C1 segment of cervical spinal cord (tissue), 14 donors: ENCODE data around the gene NAV2.
A peak's percentile ranks its signal among the peaks of the same experiment; 100 is the strongest.
"Not testable (repeated sequence)": the region's sequence is repeated elsewhere in the genome, so short reads cannot be mapped to it uniquely, and the experiment has no call there.

ENCODE experiments used
- DNase-seq, 14 donors: peaks; one replicate each; lab custom pipeline; 2025; lab: John Stamatoyannopoulos, UW

NAV2 gene

DNA sequence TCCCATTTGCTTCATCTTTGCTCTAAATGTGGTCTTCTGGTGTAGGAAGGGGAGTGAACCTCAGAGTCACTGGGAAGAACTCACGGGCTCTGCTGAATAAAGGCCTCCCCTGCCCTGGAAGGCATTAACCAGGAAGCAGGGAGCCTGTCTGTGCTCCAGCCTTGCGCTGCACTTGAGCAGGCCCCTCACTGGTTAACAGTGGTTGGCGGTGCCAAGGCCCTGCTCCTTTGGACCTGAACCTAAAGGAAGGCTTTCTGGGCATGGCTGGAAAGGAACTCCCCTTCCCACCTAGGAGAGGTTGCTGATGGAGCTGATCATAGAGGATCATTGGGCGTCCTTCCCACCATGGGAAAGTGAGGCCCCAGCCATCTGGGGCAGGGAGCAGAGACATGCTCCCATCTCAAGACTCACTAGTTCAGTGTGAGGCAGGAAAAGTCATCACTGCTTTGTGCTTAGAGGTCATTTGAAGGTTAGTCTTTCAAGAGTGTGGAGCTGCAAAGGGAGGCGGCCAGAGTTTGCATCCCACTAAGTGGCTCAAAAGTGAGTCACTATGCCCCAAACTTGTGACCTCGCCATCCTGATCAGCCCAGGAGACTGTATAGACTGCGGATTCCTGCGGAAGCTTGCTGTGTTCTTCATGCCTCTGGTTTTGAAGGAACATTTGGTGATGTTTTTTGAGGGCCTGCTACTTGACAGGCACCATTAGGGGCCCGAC, 397.3 kb downstream of the NAV2 start:
- DNase-seq, result no peak

GRCh38 chr11:20110908-20111669, 398.5 kb downstream of the NAV2 start:
- DNase-seq, result peak in 3 of 14 donors; percentile 8 to 18 (median 13)

GRCh38 chr11:20111871-20112270, 399.2 kb downstream of the NAV2 start:
- DNase-seq, result no peak

DNA sequence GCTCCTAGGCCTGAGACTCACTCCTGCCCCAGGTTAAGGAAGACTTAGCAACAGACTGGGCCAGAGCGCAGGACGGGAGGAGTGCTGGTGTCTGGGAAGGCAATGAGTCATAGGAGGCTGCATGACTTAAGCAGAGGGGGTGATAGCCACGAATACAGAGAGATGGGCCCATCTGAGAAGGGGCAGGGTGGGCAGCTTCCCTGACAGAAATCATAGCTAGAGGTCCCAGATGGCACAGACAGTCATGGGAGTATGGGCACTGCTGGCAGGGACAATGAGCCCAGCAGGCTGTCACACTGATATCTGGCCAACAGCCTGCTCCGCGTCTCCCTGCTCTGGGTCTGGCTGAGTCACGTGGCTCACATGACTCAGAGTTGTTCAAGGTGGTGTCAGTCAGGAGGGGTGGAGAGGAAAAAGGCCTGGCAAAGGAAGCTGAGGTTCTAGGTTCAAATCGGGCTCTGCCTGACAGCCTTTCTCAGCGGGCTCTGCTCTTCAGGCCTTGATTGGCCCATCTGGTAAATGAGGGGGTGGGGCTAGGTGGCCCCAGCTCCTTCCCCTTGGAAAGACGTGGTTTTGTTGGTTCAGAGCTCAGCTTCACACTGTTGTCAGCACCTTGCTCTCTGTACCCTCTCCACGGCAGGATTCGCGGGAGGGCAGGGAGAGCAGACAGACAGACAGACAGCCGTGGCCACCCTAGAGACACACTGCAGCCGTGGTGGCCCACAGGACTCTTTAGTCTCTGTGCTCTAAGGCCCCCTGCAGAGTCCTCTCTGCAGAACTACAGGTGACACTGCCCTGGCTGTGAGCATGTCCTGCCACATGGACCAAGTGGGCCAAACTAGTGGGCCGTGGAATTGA, 399.9 kb downstream of the NAV2 start:
- DNase-seq, result peak; percentile 5 to 90 (median 61)

GRCh38 chr11:20113149-20113438, 400.5 kb downstream of the NAV2 start:
- no peak for DNase-seq

- DNase-seq, result no peak
These were observed 402.0 kb downstream of the NAV2 start for GRCh38 chr11:20114588-20114987.

DNA sequence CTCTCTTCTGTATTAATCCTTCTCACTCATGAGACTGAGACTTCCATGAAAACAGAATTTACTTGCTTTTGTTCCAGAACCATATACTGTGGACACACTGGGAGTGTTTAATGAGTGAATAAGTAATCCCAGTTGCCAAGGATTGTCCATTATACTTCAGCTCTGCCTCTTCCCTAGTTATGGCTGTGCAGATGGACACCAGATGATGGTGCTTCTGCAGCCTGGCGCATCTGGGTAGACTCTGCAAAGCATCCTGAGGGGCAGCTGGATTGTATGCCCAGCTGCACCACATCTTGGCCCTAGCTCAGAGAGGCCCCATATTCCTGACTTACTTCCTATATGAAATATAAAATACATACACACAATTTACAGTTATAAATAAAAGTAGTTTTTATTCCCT, 404.2 kb downstream of the NAV2 start:
- no peak for DNase-seq

- no peak for DNase-seq
These were observed 404.7 kb downstream of the NAV2 start for GRCh38 chr11:20117291-20117690.

DNA sequence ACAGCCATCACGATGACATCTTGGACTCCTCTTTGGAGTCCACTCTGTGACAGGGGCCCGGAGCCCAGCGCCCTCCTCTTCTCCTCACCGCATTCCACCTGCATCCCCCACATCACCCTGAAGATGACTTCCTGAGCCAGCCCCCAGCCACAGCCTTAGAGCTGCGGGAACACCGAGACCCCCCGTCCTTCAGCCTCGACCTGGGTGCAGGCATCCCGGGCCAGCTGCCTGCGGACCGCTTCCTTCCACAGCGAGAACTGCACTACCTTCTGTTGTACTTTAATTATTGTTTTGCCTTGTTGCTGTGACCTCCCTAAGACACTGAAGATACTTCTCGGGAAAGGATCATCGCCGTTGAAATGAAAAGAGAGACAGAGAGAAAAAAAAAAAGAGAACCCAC, 405.6 kb downstream of the NAV2 start:
- DNase-seq, result no peak

DNA sequence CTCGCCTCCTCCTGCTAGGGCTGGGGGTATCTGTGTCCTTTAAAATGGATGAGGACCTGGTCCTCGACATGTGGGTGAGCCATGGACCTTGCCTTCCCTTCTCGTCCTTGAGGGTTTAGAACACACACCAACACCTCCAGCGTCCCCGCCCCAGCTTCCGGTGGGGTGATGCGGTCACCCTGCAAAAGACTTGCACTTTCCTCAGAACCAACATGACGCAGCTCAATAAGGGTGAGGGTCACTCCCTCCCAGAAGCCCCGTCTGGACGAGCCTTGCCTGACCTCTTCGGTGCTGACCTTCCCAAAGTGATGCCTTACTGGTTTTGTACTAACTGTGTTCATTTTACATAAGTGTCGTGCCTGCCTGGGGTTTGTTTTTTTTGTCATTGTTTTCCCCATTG, 406.7 kb downstream of the NAV2 start:
- DNase-seq, result no peak

DNA sequence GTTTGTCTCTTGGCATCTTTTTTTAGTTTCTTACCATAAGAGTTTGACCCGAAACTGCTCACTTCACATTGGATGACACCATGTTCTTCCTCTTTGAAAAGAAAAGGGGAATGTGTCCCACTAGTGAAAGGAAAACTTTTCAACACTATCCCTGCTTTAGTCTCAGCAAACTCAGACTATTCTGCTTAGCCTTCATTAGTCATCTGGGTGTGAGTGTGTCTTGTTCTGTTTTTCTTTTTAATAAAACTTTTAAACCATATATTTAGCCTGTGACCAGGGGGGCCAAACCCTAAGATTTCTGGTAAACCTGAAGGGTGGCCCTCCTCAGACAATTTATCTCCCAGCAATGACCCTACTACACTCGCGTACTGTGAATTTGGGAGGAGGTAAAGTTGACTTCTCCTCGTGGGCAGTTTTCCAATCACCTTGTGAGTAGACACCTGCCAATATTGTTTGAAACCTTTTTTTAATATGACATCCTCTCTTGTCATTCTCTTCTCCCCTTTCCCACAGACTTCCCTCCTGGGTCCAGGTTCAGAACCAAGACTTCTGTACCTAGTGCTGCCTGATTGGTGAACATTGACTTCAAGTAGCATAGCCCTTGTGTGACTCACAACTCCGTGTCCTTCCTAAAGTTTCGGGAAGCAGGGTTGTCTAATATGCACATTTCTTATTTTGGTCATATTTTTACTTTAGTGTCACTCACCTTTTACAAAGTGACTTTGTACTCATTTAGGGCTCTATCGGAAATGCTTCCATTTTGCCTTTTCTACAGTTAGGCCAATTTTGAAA, 407.7 kb downstream of the NAV2 start:
- no peak for DNase-seq

DNA sequence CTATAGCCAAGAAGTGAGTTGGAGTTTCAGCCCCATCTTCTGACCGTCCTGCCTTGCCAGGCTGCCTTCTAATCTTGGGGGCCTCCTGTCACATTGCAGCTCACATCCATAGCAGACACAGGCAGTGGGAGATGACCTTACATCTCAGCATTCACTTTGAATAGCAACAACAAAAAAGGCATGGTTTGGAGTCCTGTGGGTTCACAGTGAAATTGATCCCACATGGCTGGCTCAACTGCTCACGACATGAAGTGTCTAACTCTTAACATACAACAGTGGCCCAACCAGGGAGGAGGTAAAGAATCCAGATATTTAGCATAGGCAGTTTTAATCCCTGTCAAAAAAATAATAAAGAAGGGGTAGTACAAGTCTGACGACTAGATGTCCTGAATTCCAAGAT, 409.5 kb downstream of the NAV2 start:
- no peak for DNase-seq

GRCh38 chr11:20125927-20126326, 413.3 kb downstream of the NAV2 start:
- no peak for DNase-seq

GRCh38 chr11:20126724-20127123, 414.1 kb downstream of the NAV2 start:
- DNase-seq, result no peak

DNA sequence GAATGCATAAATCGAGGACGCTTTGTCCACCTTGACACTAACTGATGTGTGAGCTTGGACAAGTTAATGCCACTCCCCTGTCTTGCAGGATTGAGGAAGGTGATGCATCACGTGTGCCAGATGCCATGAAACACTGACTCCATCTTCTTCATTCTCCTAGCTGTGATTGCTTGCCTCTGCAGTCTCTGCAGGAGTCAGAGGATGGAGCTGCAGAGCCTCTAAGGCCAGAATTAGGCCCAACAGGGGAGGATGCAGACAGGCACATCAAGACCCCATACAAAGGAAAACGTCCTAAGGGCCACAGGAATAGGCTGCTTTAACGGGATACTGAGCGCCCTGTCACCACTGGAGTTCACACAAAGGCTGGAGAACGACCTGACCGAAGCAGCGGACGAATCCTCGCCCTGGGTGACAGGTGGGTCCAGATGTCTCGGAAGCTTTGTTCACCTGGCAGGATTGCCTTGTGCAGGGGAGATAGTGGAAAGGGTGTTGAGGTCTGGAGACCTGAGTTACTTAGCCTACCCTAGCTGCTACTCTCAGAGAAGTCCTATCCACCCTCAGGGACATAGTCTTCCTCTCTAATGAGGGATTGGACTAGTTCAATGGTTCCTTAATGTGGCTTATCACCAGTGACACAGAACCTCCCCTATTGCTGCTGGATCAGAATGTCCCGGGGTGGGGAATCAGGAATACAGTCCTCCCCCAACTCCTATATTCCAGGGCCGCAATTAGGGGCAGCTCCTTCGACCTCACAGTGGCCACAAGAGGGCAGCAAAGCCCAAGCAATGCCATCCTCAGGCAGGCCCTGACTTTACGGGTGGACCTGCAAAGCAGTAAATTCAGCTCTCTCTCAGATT, 415.3 kb downstream of the NAV2 start:
- peak in 12 of 14 donors; percentile 9 to 73 (median 54) for DNase-seq

DNA sequence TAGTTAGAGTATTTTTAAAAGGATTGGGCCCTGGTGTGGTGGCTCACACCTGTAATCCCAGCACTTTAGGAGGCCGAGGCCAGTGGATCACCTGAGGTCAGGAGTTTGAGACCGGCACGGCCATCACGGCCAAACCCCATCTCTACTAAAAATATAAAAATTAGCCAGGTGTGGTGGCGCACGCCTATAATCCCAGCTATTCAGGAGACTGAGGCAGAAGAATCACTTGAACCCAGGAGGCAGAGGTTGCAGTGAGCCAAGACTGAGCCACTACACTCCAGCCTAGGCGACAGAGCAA, 415.8 kb downstream of the NAV2 start:
- DNase-seq, result not testable (repeated sequence)

DNA sequence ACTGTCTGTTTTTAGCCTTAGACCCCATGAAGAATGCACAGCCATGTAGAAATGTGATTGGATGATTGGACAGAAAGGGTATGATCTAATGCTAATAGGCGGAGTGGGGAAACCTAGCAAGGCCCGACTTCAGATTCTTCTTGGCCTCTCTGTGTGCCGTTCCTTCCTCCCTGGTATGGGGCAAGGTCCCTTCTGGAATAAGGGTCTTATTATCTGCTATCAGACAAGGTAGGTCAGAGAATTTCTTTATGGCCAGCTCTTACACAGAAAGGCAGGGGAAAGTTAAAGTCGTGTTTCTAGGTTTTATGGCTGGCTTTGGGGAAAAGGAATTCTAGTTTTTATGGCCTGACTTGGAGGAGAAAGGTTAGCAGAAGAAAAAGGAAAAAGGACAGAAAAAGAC, 417.0 kb downstream of the NAV2 start:
- no peak for DNase-seq

DNA sequence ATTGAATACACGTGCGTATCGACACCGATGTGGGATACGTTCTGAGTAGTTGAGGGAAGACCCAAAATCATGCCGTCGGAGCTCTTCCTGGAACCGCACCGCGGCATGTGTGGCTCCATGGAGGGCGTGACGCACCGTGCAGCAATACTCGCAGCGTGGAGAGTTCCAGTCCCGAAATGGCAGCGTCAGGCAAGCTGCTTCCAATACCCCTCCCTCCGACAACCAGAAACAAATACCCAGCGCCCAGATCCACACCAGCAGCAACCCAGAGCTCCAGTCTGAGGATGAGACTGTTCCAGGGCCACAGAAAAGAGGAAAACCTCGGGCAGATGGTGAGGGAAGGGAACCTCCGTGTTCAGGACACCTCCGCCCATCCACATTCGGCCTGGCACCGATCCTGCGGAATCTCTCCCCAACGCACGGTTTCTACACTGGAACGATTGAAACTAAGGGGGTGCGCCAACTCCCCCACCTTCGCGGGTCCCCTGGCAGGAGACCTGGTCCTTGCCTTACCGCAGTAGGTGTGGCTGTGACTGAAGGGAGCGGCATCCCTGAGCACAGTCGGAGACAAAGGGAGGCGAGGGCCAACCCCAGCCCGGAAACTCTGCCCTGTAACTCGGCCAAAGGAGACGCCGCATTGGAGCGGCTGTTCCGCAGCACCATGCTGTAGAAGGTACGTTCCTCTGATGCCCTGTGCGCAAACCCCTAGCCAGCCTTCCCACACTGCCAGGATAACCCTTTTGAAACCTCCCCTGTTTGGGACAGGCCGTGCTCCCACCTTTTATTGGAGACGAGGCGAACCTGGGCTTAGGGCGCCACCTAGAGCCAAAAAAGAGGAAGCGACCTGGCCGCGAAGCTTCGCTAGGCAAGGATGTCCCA, 419.4 kb downstream of the NAV2 start:
- peak in 9 of 14 donors; percentile 17 to 48 (median 27) for DNase-seq

- no peak for DNase-seq
These were observed 420.0 kb downstream of the NAV2 start for GRCh38 chr11:20132667-20133039.
